Ishikawa (cell line): ENCODE measurements around the gene CA14.

ENCODE experiments used
- CEBPB ChIP-seq: IDR thresholded peaks from 2 replicates; pipeline ENCODE4 v1.6.1; 2012
- CREB1 ChIP-seq: IDR thresholded peaks from 2 replicates; pipeline ENCODE4 v1.6.1; 2012; ENCODE audit warnings: low read depth
- EP300 ChIP-seq: IDR thresholded peaks from 2 replicates; pipeline ENCODE4 v1.6.1; 2012; ENCODE audit warnings: borderline replicate concordance
- FOXM1 ChIP-seq: IDR thresholded peaks from 2 replicates; pipeline ENCODE4 v1.6.1; 2012; ENCODE audit warnings: low read depth, borderline replicate concordance
- NFIC ChIP-seq: IDR thresholded peaks from 2 replicates; pipeline ENCODE4 v1.6.1; 2012
- RAD21 ChIP-seq: IDR thresholded peaks from 2 replicates; pipeline ENCODE4 v1.6.1; 2012; ENCODE audit warnings: low read depth
- TCF12 ChIP-seq: IDR thresholded peaks from 2 replicates; pipeline ENCODE4 v1.6.1; 2012; ENCODE audit warnings: low read depth
- TEAD4 ChIP-seq: IDR thresholded peaks from 2 replicates; pipeline ENCODE4 v1.6.1; 2012
- YY1 ChIP-seq: IDR thresholded peaks from 2 replicates; pipeline ENCODE4 v1.6.1; 2012; ENCODE audit warnings: low read depth
- TF ChIP-seq, protein P1 (sequence below): IDR thresholded peaks from 2 replicates; pipeline ENCODE4 v1.6.1; 2012; ENCODE audit warnings: low read depth, mild to moderate bottlenecking

DNA sequence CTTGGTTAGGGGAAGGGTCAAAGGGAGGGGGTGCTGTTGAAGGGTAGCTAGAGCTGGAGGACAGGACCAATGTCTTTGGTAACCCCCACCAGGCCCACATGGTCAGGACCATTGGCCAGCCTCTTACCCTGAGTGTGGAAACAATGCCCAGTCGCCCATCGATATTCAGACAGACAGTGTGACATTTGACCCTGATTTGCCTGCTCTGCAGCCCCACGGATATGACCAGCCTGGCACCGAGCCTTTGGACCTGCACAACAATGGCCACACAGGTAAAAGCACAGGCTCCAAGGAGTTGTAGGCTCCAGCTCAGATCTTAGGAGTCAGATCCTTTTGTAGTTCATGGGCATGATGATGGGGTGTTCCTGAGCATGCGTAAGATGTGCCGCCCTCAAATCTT is 3.8 kb downstream of the CA14 start:
- TF ChIP-seq, protein P1, sequence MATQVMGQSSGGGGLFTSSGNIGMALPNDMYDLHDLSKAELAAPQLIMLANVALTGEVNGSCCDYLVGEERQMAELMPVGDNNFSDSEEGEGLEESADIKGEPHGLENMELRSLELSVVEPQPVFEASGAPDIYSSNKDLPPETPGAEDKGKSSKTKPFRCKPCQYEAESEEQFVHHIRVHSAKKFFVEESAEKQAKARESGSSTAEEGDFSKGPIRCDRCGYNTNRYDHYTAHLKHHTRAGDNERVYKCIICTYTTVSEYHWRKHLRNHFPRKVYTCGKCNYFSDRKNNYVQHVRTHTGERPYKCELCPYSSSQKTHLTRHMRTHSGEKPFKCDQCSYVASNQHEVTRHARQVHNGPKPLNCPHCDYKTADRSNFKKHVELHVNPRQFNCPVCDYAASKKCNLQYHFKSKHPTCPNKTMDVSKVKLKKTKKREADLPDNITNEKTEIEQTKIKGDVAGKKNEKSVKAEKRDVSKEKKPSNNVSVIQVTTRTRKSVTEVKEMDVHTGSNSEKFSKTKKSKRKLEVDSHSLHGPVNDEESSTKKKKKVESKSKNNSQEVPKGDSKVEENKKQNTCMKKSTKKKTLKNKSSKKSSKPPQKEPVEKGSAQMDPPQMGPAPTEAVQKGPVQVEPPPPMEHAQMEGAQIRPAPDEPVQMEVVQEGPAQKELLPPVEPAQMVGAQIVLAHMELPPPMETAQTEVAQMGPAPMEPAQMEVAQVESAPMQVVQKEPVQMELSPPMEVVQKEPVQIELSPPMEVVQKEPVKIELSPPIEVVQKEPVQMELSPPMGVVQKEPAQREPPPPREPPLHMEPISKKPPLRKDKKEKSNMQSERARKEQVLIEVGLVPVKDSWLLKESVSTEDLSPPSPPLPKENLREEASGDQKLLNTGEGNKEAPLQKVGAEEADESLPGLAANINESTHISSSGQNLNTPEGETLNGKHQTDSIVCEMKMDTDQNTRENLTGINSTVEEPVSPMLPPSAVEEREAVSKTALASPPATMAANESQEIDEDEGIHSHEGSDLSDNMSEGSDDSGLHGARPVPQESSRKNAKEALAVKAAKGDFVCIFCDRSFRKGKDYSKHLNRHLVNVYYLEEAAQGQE = no peak
- no peak for TF ChIP-seq FOXM1
- no peak for TF ChIP-seq CEBPB
- no peak for TF ChIP-seq NFIC
- no peak for TF ChIP-seq YY1
- no peak for TF ChIP-seq RAD21
- TF ChIP-seq EP300 = no peak
- no peak for TF ChIP-seq TCF12
- TF ChIP-seq CREB1 = no peak
- TF ChIP-seq TEAD4 = no peak
